Neural crest cell (in vitro differentiated cells): ENCODE data around the gene TRPC1. TPM values are rescaled to one million over a fixed set of nuclear protein-coding genes. Genes with fewer than 3 reads are reported as not detected.
A peak's percentile ranks its signal among the peaks of the same experiment; 100 is the strongest.

ENCODE experiments used
- DNase-seq: peaks from one replicate; pipeline ENCODE4 v3.0.0; 2021; ENCODE audit warnings: low read depth, mixed read lengths, low spot score
- H3K27ac Mint-ChIP-seq: one replicate; pipeline ENCODE4 v1.8.0; 2021; ENCODE audit warnings: mild to moderate bottlenecking, mixed read lengths; ENCODE audit not compliant: unreplicated experiment
- H3K27me3 Mint-ChIP-seq: 2 replicates; pipeline ENCODE4 v1.8.0; 2021; ENCODE audit warnings: low read depth, mild to moderate bottlenecking, mixed read lengths
- H3K36me3 Mint-ChIP-seq: 2 replicates; pipeline ENCODE4 v1.8.0; 2021; ENCODE audit warnings: low read depth, mild to moderate bottlenecking, mixed read lengths
- H3K4me1 Mint-ChIP-seq: 2 replicates; pipeline ENCODE4 v1.8.0; 2021; ENCODE audit warnings: mixed read lengths
- H3K4me3 Mint-ChIP-seq: one replicate; pipeline ENCODE4 v1.8.0; 2021; ENCODE audit warnings: mild to moderate bottlenecking, mixed read lengths
- H3K9me3 Mint-ChIP-seq: 2 replicates; pipeline ENCODE4 v1.8.0; 2021; ENCODE audit warnings: mixed read lengths
- total RNA-seq: library from RNA; stranded (reverse); gene quantifications from 2 replicates; pipeline ENCODE4 v1.2.1, GENCODE V29; 2021
- TF ChIP-seq, protein P1 (sequence below): fragments of 200-600 bp; sonication (generic); conservative IDR thresholded peaks from 2 replicates; pipeline ENCODE4 v1.5.0; 2021; ENCODE audit warnings: antibody characterized with exemption, mild to moderate bottlenecking

TRPC1 gene
- total RNA-seq, 1 donor from 2014 or later: 14.8 TPM

DNA sequence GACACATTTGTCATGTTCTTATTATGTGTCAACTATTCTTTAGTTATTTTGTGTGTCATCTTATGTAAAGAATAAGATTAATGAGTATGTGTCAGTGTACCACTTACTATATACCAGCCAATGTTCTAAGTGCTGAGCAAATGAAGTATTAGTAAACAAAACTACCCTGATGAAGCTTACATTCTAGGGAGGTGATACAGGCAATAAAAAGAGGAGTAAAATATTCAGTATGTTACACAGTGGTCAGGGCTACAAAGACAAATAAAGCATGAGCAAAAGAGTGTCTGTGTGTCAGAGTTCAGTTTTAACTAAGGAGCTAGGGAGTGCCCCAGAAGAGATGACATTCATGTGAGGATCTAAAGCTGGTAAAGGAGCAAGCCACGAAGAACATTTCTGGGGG lies 79.1 kb downstream of the TRPC1 start:
- TF ChIP-seq, protein P1, sequence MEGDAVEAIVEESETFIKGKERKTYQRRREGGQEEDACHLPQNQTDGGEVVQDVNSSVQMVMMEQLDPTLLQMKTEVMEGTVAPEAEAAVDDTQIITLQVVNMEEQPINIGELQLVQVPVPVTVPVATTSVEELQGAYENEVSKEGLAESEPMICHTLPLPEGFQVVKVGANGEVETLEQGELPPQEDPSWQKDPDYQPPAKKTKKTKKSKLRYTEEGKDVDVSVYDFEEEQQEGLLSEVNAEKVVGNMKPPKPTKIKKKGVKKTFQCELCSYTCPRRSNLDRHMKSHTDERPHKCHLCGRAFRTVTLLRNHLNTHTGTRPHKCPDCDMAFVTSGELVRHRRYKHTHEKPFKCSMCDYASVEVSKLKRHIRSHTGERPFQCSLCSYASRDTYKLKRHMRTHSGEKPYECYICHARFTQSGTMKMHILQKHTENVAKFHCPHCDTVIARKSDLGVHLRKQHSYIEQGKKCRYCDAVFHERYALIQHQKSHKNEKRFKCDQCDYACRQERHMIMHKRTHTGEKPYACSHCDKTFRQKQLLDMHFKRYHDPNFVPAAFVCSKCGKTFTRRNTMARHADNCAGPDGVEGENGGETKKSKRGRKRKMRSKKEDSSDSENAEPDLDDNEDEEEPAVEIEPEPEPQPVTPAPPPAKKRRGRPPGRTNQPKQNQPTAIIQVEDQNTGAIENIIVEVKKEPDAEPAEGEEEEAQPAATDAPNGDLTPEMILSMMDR: no peak
- Mint-ChIP-seq H3K27ac (no peak overlapping the region), H3K9me3 (no peaks in the 10 kb centered on the region), H3K4me1 (peaks cover 3% of the 10 kb centered on the region), H3K4me3 (no peak overlapping the region), H3K36me3 (no peaks in the 10 kb centered on the region), H3K27me3 (no peaks in the 10 kb centered on the region)
- no peak for DNase-seq

DNA sequence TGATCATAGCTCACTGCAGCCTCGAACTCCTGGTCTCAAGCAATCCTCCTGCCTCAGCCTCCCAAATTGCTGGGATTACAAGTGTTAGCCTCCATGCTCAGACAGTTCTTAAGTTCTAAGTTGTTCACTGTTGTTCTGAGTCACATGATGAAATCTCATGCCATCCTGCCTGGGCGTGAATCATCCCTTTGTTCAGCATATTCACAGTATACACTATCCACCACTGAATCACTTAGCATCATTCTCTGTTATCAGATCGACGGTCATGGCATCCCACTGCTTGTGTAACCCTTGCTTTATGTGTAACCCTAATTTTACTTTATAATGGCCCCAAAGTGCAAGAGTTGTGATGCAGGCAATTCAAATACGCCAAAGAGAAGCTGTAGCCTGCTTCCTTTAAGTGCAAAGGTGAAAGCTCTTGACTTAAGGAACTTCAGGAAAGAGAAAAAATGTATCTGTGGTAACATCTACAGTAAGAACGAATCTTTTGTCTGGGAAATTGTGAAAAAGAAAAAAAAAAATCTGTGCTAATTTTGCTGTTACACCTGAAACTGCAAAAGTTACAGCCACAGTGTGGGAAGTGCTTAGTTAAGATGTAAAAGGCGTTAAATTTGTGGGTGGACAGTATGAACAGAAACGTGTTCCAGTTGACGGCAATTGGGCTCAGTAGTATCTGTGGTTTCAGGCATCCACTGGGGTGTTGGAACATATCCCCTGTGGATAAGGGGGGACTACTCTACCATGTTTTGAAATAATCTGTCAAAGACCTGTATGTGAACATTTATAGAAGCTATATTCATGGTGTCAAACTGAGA lies 84.5 kb downstream of the TRPC1 start:
- no peak for DNase-seq
- Mint-ChIP-seq H3K27me3 (no peaks in the 10 kb centered on the region), H3K27ac (peak overlapping the region; percentile 70), H3K4me3 (no peak overlapping the region), H3K36me3 (peaks cover 7% of the 10 kb centered on the region), H3K4me1 (peaks cover 12% of the 10 kb centered on the region), H3K9me3 (no peaks in the 10 kb centered on the region)
- TF ChIP-seq, protein P1: no peak

DNA sequence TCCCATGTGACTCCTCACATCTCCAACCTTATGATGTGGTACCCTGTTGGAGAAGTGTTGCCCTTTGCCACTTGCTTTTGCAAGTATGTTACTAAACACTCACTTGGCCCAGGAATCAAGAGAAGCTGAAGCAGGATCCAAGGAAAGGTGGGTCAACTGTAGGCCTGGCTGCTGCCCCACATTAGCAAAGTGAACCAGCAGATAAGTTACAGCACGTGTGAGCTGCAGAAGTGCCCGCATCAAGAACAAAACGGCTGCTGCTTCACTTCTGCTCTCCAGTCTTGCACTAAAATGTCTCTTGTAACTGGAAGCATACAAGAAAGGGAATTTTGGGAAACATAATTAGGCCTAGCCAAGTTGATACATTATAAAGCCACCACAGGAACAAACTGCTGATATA lies 85.4 kb downstream of the TRPC1 start:
- TF ChIP-seq, protein P1: no peak
- Mint-ChIP-seq H3K27ac (no peak overlapping the region), H3K4me3 (no peak overlapping the region)

DNA sequence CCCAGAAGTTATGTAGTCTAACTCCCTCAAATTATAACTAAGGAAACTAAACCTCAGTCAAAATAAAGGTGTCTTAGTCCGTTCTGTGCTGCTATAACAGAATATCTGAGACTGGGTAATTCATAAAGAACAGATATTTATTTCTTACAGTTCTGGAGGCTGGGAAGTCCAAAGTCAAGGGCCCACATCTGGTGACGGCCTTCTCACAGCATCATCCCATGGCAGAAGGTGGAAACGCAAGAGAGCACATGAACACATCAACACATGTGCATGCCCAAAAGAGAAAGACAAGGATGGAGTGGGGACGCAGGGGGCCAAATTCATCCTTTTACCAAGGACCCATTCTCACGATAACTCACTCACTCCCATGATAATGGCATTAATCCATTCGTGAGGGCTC lies 92.0 kb downstream of the TRPC1 start:
- no peaks in the 10 kb centered on the region for H3K4me1 Mint-ChIP-seq
- no peak for DNase-seq
- H3K4me3 Mint-ChIP-seq: no peak overlapping the region
- TF ChIP-seq, protein P1: no peak
- peaks cover 3% of the 10 kb centered on the region for H3K36me3 Mint-ChIP-seq
- no peaks in the 10 kb centered on the region for H3K9me3 Mint-ChIP-seq
- H3K27me3 Mint-ChIP-seq: no peaks in the 10 kb centered on the region
- H3K27ac Mint-ChIP-seq: no peak overlapping the region

More for the DNA sequence above, 85.4 kb downstream of the TRPC1 start:
- no peaks in the 10 kb centered on the region for H3K9me3 Mint-ChIP-seq
- H3K27me3 Mint-ChIP-seq: no peaks in the 10 kb centered on the region
- DNase-seq: no peak
- peaks cover 9% of the 10 kb centered on the region for H3K4me1 Mint-ChIP-seq
- peaks cover 7% of the 10 kb centered on the region for H3K36me3 Mint-ChIP-seq

DNA sequence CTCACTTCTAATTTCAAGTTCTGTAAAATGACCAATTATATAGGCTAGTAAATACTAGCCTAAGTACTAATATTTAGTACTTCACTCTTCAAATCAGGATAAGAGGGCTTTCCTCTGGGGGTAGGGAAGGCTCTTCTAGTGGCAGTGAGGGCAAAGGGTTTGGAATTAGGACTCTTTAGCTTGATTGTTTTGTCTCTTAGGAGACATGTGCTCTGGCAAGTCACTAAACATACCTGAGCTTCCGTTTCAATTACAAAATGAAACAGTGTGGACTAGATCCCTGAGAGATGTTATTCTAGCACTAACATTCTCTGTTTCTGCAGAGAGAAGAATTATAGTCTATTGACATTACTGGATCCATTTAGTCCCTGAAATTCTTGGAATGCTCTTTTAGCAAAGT lies 93.5 kb downstream of the TRPC1 start:
- TF ChIP-seq, protein P1: no peak
- H3K36me3 Mint-ChIP-seq: no peaks in the 10 kb centered on the region
- H3K9me3 Mint-ChIP-seq: no peaks in the 10 kb centered on the region
- H3K27me3 Mint-ChIP-seq: no peaks in the 10 kb centered on the region
- no peak overlapping the region for H3K4me3 Mint-ChIP-seq
- no peaks in the 10 kb centered on the region for H3K4me1 Mint-ChIP-seq
- no peak for DNase-seq
- H3K27ac Mint-ChIP-seq: no peak overlapping the region
